HG03457 (cell line): Measurements from ENCODE around the gene CPNE9.

Experiments used
- ATAC-seq: cut with Tn5 transposase; IDR thresholded peaks from one replicate; pipeline ENCODE4 v1.9.1; 2021; ENCODE audit warnings: moderate number of reproducible peaks; ENCODE audit not compliant: unreplicated experiment

The CPNE9 gene

GRCh38 chr3:9713142-9713541 is 9.5 kb downstream of the CPNE9 start:
- ATAC-seq = no peak

DNA sequence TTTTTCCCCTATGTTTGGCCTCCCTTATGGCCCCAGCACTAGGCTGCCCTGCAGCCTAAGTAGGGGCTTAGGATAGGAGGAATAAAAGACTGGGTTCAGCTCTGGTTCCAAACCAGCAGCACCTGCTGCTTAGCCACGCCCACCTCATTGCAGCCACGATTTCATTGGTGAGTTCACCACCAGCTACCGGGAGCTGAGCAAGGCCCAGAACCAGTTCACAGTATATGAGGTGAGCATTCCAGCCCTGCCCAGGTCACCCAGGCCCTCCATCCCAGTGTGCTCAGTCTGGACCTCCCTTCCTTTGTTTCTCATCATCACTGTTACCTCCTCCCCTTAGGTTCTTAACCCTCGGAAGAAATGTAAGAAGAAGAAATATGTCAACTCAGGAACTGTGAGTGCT is 11.5 kb downstream of the CPNE9 start:
- ATAC-seq = no peak

GRCh38 chr3:9715764-9716437 is 12.3 kb downstream of the CPNE9 start:
- no peak for ATAC-seq

GRCh38 chr3:9716801-9717555 is 13.3 kb downstream of the CPNE9 start:
- ATAC-seq = no peak

- no peak for ATAC-seq
Measured at GRCh38 chr3:9717563-9717962, 13.9 kb downstream of the CPNE9 start.

DNA sequence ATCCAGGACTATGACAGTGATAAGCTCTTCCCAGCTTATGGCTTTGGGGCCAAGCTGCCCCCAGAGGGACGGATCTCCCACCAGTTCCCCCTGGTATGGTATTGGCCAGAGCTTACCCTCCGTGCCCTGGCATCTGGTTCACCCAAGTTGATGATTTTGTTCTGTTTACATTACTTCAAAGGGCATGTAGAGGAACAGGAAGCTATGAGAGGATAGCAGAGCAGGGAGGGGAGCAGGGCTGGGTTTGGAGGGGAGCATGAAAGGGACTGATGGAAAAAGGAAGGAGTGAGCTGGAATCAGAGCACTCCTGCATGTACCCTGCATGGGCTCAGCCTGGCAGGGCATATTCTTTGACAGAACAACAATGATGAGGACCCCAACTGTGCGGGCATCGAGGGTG is 14.5 kb downstream of the CPNE9 start:
- ATAC-seq = no peak

DNA sequence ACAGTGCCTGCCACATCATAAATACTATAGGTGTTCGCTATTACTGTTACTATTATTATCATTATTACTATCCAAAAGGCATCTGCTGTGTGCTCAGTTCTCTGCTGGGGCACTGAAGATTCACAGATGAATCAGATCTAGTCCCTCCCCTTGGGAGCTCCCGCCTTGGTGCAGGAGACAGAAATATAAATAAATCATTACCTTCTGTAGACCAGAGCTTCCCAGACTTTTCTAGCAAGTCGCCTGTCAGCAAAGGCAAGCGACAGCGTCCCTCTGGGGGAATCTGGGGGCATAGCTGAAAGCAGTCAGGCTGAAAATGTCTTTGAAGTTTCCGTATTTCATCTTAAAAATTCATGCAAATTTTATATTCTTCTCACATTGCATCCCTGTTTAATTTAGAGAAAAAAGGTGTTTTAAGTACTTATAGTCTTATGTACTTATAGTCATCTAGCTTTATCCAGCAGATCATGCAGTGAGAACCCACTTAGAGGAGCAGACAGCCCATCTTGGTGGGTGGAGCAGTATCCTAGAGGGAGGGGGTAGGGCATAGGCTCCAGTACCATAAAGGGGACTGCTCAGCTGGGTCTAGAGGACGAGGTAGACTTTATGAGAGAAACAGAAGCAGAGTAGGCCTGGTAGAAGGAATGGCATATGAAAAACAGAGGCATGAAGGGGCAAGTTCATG is 17.5 kb downstream of the CPNE9 start:
- ATAC-seq = no peak

- no peak for ATAC-seq
Measured at GRCh38 chr3:9721700-9722060, 18.0 kb downstream of the CPNE9 start.

- no peak for ATAC-seq
Measured at GRCh38 chr3:9725775-9726515, 22.3 kb downstream of the CPNE9 start.

DNA sequence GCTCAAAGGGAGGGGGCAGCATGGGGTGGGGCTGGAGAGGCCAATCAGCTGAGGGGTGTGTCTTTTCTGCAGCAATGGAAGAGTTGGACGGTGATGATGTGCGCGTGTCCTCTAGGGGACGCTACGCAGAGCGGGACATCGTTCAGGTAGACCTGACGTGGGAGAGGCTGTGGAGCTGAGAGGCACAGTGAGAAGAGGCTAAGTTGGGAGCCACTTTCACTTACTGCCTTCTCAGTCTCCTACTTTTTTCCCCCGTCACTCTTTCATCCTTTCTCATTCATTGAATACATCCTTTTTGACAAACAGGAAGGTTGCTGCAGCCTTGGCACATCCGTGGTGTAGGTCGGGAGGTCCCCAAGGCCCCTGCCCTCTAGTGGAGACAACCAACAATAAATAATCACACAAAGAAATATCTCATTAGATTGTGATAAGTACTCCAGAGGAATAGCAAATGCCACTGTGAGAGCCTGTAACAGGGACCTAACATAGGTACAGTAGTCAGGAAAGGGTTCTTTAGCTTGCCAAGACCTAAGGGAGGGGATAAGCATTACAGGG is 23.5 kb downstream of the CPNE9 start:
- no peak for ATAC-seq

DNA sequence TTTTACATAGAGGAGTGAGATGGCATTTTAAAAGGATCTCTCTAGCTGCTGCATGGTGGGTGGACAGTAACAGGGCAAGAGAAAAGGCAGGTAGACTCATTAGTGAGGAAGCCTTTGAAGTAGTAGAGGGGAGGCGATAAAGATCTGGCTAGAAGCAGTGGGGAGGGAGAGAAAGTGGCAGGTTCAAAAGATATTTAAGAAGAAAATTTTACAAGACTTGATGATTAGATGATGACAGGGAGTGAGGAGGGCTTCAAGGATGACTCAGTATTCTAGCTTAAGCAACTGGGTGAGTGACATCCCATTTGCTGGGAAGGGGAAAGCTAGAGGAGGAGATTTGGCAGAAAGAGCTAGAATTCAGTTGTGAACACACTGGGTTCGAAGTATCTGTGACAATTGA is 24.1 kb downstream of the CPNE9 start:
- no peak for ATAC-seq

DNA sequence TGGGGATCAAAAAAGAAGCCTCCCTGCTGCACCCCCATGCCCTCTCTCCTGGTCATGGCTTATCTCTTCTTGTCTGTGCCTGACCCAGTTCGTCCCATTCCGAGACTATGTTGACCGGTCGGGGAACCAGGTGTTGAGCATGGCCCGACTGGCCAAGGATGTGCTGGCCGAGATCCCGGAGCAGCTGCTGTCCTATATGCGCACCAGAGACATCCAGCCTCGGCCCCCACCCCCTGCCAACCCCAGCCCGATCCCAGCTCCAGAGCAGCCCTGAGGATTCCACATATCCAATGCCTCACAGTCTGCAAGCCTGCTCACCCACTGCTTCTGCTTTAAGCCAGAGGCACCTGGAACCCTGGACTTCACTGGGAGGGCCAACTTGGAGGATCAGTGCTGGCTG is 25.8 kb downstream of the CPNE9 start:
- ATAC-seq = no peak

DNA sequence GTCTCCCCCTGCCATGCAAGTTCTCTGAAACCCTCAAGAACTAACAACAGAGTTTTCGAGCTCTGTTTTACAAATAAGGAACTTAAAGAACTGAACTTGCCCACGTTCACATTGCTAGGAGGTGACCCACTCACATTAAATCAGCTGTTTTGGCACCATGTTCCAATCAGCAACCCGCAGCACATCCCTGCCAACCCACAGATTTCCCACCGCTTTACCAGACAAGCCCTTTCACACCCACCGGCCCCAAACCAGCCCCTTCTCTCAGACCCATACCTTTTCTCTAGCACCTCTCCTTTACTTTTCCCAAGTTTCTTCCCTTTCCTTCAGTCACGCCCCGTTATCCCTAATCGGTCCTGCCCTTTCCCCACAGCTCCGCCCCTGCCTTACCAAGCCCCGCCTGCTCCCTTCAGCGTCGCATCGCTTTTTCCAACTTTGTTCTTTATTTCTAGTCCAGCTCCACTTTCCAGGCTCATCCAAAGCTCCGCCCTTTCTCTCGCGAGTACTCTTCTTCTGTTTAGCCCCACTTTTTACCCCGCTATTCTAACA is 27.1 kb downstream of the CPNE9 start:
- ATAC-seq = peak; percentile 29

- ATAC-seq = peak; percentile 87
Measured at GRCh38 chr3:9731206-9732079, 27.8 kb downstream of the CPNE9 start, which contains the start of gene BRPF1. TSS of gene BRPF1 (plus strand) at chr3:9731735. CDS start at chr3:9734141, 2,406 bp downstream.

GRCh38 chr3:9732080-9732739 is 28.6 kb downstream of the CPNE9 start:
- ATAC-seq = no peak

DNA sequence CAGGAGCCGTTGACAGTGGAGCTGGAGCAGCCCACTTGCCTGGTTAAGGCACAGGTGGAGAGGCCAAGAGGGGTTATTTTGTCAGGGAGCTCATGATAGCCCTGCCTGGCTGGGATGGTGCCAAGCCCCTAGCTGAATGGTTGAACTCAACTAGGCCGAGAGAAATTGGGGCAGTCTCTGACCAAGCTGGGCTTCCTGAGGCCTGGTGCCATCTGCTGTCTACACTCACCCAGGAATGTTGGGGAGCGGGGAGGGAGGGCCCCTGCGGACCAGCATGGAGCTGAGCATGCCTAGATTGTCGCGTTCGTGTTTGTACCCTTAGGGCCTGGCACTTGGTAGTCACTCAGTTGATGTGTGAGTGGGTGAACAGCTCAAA is 29.1 kb downstream of the CPNE9 start:
- no peak for ATAC-seq

DNA sequence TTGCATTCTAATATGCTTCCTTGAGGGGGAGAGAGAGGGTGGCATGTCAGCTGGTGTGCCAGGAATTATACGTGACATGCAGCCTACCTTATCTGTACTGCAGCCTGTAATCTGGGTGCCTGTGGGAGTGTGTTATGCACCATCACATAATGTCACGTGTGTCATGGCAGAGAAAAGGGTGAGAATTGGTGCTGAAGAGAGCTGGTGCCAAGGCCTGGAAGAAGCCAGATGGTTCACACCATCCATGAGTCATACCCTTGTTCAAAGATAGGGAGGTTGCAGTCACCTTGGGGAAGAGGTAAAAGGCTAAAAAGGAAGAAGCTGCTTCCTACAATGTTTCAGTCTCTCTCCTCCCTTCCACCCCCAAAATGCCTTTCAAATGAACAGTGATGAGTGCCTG is 33.2 kb downstream of the CPNE9 start:
- ATAC-seq = no peak

GRCh38 chr3:9739181-9739580 is 35.5 kb downstream of the CPNE9 start:
- ATAC-seq = no peak

DNA sequence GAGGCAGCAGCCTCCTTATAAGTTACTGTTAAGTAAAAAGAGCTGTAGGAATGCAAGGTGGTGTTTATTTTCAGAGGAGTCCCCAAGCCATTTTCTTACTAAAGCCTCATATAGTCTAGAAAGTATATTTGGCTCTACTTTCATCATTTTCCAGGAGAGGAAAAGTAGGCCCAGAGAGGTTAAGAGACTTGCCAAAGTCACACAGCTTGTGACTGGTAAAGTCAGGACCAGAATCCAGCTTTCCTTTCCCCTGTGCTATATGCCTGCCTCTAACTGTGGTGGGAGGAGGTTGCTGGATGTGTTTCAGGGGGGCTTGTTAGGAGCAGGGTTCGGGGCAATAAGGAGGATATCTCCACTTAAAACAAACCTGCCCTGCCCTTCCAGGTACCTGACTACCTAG is 38.9 kb downstream of the CPNE9 start:
- ATAC-seq = no peak
